HG03575 (cell line): ENCODE measurements around the gene RBFOX2.
"Not testable (repeated sequence)": the region's sequence is repeated elsewhere in the genome, so short reads cannot be mapped to it uniquely, and the experiment has no call there.

ENCODE experiments used
- ATAC-seq: cut with Tn5 transposase; IDR thresholded peaks from one replicate; pipeline ENCODE4 v1.9.1; 2021; ENCODE audit not compliant: unreplicated experiment, insufficient number of reproducible peaks, low FRiP score; ENCODE audit errors: extremely low read depth

The RBFOX2 gene

DNA sequence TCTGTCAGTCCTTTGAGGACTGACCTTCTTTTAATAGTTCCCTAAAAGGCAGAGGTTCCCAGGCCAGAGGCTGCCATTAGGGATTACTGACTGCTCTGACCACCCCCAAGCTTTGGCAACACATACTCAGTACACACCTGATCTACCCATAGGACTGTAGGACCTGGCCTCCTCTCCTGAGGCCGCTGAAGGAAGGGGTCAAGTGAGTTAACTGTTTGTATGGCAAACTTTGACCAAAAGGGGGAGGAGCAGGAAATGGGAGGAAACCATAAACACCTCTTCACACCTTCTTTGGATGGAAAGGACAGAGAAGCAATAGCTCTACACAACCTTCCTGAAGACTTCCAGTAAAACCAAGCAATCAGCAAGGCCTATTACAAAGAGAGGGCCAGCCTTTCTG lies 207.0 kb downstream of the RBFOX2 start:
- ATAC-seq, result no peak

DNA sequence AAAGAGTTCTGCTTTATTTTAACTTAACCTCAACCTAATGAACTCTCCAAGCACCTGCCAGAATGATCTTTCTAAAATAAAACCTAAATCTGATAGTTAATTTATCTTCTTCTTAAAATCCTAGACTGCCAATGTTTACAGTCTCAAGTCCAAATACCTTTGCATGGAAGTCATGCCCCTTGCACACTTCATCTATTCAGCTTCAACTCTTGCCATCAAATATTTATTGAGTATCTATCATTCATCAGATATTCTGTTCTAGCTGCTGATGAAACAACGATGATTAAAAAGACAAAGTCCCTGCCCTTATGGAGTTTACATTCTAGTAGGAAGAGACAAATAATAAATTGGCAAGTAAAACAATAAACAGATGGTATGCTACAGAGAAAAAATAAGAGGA lies 209.2 kb downstream of the RBFOX2 start:
- ATAC-seq, result no peak

DNA sequence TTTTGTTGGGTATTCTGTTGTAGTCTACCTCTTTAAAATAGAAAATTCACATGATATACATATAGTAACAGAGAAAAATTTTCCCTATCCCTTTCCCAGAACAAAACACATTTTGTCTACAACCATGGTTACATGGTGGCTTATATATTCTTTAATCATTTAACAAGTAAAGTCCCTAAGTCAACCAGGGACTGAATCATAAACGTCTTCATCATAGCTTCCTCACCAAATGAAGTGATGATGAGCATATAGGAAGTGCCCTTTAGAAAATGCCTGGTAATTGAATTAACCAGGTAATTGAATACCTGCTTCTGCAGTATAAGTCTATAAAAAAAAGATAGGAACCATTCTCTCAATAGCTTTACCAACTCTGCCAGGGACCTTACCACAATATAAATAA lies 209.7 kb downstream of the RBFOX2 start:
- ATAC-seq, result no peak

DNA sequence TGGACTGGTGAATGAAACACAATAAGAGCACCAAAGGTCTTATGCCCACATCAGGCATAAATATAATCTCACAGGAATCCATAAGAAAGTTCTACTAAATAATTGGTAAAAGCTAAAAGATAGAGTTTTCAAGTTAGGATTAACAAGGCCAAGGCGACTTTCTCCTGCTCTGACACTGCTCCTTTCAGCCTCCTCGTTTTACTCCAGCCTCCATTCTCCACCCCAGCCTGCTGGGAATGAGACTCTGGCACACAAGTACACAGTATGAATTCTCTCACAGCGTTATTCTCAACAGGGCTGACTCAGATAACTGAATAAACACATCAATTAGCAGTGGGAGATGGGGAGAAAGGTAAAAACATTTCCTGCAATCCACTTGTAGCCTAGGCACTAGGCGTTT lies 216.0 kb downstream of the RBFOX2 start:
- no peak for ATAC-seq

DNA sequence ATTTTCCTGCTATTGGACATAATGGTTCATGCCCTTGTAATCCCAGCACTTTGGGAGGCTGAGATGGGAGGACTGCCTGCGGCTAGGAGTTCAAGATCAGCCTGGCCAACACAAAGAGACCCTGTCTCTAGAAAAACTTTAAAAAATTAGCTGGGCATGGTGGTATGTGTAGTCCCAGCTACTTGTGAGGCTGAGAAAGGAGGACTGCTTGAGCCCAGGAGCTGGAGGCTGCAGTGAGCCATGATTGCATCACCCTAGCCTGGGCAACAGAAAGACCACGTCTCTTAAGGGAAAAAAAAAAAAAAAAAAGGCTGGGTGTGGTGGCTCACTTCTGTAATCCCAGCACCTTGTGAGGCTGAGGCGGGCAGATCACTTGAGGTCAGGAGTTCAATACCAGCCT lies 217.0 kb downstream of the RBFOX2 start:
- no peak for ATAC-seq

DNA sequence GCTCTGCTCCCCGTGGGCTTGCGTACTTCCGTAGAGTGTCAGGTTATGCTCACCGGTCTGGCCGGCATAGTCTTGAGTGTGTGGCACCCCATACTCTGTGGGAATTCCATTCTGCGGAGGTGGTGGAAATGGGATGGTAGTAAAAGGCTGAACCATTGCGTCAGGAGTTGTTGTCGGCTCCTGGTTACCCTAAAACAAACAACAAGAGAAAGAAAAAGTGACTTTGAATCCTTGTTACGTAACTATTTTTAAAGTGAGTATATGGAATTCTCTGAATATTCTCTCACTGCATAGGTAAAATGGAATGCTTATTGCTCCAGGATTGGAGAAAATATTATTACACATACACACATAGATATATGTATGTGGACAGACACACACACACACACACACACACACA lies 218.8 kb downstream of the RBFOX2 start:
- no peak for ATAC-seq

DNA sequence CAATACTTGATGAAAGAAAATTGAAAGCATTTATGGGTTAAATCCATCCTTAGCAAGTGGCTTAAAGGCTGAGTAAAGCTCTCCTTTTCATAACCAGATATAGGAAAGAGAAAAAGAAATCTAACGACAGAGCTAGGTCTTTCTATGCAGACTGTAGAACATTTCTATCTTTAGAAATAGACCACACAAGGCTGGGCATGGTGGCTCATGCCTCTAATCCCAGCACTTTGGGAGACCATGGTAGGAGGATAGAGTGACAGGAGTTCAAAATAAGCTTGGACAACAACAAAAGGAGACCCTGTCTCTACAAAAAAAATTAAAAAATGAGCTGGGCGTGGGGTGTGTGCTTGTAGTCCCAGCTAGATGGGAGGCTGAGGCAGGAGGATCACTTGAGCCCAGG lies 220.2 kb downstream of the RBFOX2 start:
- no peak for ATAC-seq

DNA sequence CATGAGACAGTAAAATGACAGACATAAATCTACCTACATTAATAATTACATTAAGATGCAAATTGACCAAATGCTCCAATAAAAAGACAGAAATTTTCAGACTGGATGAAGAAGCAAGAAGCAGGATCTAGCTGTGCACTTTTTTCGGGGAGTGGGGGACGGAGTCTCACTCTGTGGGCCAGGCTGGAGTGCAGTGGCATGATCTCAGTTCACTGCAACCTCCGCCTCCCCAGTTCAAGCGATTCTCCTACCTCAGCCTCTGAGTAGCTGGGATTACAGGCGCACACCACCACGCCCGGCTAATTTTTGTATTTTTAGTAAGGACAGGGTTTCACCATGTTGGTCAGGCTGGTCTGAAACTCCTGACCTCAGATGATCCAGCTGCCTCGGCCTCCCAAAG lies 222.0 kb downstream of the RBFOX2 start:
- not testable (repeated sequence) for ATAC-seq

DNA sequence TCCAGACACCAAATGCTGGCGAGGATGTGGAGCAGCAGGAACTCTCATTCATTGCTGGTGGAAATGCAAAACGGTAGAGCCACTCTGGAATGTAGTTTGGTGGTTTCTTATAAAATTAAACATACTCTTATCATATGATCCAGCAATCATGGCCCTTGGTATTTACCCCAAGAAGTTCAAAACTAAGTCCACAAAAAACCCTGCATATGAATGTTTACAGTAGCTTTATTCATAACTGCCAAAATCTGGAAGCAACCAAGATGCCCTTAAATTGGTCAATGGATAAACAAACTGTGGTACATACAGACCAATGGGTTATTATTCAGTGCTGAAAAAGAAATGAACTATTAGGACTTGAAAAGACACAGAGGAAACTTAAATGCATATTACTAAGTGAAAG lies 223.2 kb downstream of the RBFOX2 start:
- ATAC-seq, result no peak

DNA sequence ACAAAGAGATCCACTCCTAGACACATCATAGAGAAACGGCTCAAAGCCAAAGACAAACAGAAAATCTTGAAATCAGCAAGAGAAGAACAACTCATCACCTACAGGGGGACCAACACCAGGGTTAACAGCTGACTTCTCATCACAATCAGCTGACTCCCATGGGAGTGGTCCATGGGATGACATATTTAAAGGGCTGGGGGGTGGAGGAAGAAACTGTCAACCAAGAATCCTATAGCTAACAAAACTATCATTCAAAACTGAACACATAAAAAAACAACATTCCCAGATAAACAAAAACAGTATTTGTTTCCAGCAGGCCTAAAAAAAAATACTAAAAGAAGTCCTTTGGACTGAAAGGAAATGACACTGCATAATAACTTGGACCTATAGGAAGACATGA lies 224.2 kb downstream of the RBFOX2 start:
- ATAC-seq, result no peak

DNA sequence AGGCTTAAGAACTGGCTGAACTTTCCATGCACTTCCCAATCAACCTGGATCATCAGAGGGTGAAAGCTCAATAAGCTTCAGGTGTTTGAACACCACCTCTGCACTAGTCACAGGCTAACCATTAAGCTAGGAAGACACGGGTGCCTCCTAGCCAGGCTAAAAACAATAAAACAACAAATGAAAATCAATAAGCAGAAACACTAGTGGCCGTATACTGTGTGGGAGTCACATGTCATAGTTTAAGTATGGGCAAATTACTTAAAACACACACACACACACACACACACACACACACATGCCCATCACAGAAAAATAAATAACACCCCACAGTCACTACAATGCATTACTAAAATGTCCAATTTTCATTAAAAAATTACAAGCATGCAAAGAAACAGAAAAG lies 225.7 kb downstream of the RBFOX2 start:
- ATAC-seq, result no peak

DNA sequence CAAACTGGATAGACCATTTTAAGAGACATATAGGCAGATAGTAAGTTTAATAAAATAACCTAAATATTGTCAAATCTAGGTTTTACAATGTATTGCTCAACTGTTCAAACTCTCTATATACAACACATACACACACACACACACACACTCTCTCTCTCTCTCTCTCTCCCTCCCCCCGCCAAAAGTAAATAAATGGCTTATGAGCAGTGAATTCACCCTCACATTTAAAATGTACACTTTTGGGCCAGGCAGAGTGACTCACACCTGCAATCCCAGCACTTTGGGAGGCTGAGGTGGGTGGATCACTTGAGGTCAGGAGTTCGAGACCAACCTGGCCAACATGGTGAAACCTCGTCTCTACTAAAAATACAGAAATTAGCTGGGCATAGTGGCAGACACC lies 227.3 kb downstream of the RBFOX2 start:
- ATAC-seq, result not testable (repeated sequence)

DNA sequence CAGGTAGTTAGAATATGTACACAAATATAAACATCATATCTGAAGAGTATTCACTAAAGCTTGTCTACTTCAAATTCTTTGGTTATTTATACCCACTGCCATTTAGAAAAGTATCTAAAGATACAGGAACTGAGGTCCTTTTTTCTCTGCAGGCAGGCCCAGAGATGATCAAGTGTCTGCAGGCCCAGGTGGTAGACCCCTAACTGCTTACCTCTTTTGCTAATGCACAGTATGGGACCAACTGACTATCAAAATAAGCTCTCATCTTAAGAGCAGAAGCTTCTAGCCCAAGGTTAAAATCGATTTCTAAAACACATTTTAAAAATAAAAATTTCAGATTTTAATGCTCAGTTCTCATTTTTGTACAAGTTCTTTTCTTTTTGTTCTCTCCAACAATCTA lies 229.5 kb downstream of the RBFOX2 start:
- ATAC-seq, result no peak

DNA sequence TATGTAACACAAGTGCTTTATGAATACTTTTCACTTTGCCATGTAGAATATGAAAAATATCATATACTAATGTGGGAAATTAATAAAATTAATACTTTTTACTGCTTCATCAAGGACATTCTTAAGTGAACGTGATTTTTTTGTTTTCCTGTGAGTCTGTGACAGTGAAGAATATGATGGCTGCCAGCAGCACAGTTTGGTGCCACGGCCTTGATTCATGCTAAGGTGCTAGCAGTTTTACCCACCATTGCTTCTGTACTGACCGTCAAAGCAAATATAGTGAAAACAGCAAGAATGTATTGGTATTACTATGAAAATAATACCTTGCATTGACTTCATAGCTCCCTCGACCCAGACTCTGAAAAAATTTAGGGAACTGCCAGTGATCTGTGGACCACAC lies 231.2 kb downstream of the RBFOX2 start:
- ATAC-seq, result no peak

DNA sequence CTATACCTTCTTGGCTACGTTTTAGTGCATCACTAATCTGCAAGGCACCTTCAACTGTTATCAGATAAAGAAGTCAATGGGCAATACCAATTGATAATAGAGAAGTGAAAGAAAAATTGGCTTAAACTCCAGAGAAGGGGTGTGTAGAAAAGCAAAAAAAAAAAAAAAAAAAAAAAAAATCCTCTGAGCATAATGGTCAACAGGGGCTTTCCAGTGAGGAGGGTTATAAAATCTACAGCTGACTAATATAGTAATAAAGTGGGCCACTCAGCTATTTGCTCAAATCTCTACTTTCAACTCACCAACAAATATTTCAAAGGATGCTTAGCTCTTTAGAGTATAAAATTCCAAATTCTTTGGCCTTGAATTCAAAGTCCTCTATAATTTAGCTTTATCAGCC lies 233.1 kb downstream of the RBFOX2 start:
- ATAC-seq, result no peak

DNA sequence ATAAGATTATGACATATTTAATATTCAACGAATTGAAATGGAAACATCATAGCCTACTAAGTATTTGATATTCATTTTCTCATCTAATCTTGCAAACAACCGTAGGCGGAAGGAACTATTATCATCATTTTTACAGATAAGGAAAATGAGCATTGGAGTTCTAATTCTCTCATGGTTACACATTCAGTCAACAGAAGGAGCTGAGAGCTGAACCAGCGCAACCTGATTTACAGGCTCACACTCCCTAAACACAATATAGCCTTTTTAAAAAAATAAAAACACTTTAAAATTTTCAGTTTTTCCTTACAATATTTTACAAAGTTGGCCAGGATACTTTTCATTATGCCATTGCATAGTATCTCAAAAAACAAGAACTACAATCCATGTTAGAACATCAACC lies 236.1 kb downstream of the RBFOX2 start:
- no peak for ATAC-seq

DNA sequence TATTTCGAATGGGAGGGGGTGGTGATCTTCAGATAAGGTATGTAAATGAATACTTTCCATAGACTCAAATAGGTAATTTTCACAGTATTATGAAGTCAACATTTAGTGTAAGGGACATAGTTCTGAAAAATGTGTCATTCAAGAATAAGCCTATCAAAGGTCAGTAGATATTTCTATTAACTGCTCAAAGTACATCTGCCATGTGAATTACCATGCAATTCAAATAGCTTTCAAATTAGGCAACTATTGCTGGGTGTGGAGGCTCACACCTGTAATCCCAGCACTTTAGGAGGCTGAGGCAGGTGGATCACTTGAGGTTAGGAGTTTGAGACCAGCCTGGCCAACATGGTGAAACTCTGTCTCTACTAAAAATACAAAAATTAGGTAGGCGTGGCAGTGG lies 236.8 kb downstream of the RBFOX2 start:
- ATAC-seq, result not testable (repeated sequence)

DNA sequence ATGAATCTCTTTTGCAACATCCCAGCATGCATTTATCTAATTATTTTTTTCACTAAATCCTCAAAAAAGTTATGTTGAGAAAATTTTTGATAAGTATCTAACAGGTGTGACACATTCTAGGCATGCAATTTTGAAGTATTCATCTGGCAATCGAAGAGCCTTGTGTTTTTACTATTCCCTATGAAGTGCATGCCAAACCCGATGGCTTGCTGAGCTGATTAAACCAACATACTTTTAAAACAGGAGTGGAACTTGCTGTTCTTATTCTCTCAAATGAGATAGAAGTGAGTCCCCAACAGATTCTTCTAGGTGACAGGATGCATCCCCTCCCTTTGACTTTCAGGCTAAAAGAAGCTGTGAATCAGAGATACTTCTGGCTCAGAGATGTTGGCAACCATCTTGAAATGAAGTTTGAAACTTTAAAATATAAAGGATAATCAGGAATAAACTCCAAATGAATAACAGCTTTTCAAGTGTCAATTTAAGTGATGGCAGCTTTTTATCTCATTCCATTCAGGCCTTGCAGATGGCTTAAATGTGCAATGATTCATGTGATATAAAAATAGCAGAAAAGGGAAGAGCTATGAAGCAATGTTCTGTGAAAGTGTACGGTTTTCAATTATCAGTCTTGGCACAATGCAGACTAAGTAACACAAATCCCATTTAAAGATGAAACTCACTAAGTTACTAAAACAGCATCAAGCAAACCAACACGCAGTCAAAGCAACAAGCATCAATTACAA lies 243.3 kb downstream of the RBFOX2 start:
- no peak for ATAC-seq

DNA sequence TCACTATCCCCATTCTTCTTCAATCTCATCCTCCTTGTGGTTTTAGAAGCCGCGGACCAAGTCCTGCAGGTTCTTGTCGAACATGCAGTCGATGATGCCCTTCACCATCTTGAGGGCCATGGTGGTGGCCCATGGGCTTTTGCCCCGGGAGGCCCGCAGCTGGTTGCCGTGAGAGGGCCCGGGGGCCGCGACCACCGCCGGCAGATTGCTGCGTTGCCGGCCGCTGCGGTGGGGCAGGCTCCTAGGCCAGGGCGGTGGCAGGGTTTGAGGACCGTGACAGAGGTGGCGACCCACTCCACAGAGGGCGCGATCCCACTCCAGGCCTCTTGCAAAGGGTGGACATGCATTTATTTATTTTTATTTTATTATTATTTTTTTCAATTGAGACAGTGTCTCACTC lies 244.0 kb downstream of the RBFOX2 start:
- ATAC-seq, result no peak

DNA sequence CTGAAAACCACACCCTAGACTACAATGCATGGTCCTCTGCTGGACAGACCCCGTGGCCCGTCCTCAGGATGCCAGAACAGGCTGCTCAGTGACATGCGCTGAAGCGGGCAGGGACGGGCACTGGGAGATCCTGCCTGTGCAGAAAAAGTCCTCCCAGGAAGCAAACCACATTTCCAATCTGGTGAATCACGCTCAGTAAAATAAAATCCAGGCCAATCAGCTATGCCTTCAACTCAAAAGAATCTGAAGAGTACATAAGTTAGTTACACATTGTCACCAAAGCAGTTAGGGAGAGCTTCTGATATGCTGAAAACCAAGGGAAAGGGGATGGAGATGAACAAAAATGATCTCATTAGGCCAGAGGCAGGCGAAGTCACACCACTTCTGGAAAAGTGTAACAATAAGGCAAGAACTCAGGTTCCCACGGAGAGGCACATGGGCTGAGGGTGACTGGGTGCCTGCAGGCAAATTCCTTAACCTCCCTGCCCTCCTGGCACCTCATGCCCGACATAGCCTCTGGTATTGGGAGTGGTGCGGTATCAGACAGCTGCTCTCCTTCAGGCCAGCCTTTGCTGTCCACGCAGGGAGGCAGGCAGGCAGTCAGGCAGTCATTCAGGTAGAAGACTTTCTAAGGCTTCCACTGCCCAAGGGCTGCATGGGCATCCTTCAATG lies 244.5 kb downstream of the RBFOX2 start:
- ATAC-seq, result no peak

DNA sequence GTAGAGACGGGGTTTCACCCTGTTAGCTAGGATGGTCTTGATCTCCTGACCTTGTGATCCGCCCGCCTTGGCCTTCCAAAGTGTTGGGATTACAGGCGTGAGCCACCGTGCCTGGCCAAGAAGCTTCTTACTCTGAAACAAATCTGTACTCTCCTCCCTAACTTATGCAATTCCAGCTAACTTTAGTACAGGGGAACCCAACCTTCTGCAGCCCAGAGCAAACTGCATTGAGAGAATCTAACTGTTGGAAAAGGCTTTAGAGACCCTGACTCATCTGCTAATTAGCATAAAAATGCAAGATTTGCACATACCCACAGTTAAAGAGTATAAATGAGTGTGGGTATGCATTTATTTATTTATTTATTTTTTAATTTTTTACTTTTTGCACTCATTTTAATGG lies 246.1 kb downstream of the RBFOX2 start:
- no peak for ATAC-seq
